Measurements from ENCODE around the gene PAK4. TPM values are rescaled to one million over a fixed set of nuclear protein-coding genes. Genes with fewer than 3 reads are reported as not detected.

Gene PAK4
- total RNA-seq, 2 experiments from 2014 or later: 2.7 to 6.3 TPM

GRCh38 chr19:39223703-39224279, 98.2 kb downstream of the PAK4 start:
- no peaks in the 10 kb centered on the region for H3K4me1 ChIP-seq (ENCODE audit: insufficient read depth, low read length)
- H3K27ac ChIP-seq (ENCODE audit: low read depth in 1 of 2, low read length in 2 of 2): no peak overlapping the region
- H3K27me3 ChIP-seq (ENCODE audit: control insufficient read depth in 1 of 2, insufficient read depth in 2 of 2, low read length in 2 of 2): peaks cover 6 to 17% of the 10 kb centered on the region in 2 experiments
- no peaks in the 10 kb centered on the region for H3K36me3 Mint-ChIP-seq (ENCODE audit: low read depth)
- peaks cover 46% of the 10 kb centered on the region for H3K27me3 Mint-ChIP-seq
- DNase-seq: peak in 1 of 14 experiments; percentile 29
- no peaks in the 10 kb centered on the region for H3K9me3 Mint-ChIP-seq
- no peak overlapping the region for H3K4me3 ChIP-seq (ENCODE audit: low read length)
- no peaks in the 10 kb centered on the region for H3K36me3 ChIP-seq (ENCODE audit: insufficient read depth, low read length)
- CTCF ChIA-PET: no interaction called here
- no peaks in the 10 kb centered on the region for H3K4me1 Mint-ChIP-seq (ENCODE audit: low read depth)
- TF ChIP-seq CTCF (IDR thresholded peaks at IDR 0.05): no peak
- ATAC-seq (ENCODE audit: poor library complexity): no peak
- no peak overlapping the region for H3K27ac Mint-ChIP-seq
- POLR2A ChIA-PET: no interaction called here
- no peak overlapping the region for H3K4me3 Mint-ChIP-seq
- no peaks in the 10 kb centered on the region for H3K9me3 ChIP-seq (ENCODE audit: control insufficient read depth in 1 of 2, insufficient read depth in 1 of 2, low read length in 2 of 2)
- intact Hi-C loops (cut with DNase I, micrococcal nuclease): no loop called here

GRCh38 chr19:39224910-39225309, 99.3 kb downstream of the PAK4 start:
- ChIA-PET CTCF (no interaction called here), POLR2A (no interaction called here)
- Histone ChIP-seq H3K27me3 (ENCODE audit: control insufficient read depth in 1 of 2, insufficient read depth in 2 of 2, low read length in 2 of 2) (peaks cover 6 to 17% of the 10 kb centered on the region in 2 experiments), H3K4me1 (ENCODE audit: insufficient read depth, low read length) (no peaks in the 10 kb centered on the region), H3K27ac (ENCODE audit: low read depth in 1 of 2, low read length in 2 of 2) (no peak overlapping the region), H3K4me3 (ENCODE audit: low read length) (no peak overlapping the region), H3K36me3 (ENCODE audit: insufficient read depth, low read length) (no peaks in the 10 kb centered on the region), H3K9me3 (ENCODE audit: control insufficient read depth in 1 of 2, insufficient read depth in 1 of 2, low read length in 2 of 2) (no peaks in the 10 kb centered on the region)
- TF ChIP-seq CTCF (IDR thresholded peaks at IDR 0.05): no peak
- Mint-ChIP-seq H3K4me1 (ENCODE audit: low read depth) (no peaks in the 10 kb centered on the region), H3K27ac (no peak overlapping the region), H3K27me3 (peaks cover 41% of the 10 kb centered on the region), H3K9me3 (no peaks in the 10 kb centered on the region), H3K4me3 (no peak overlapping the region), H3K36me3 (ENCODE audit: low read depth) (no peaks in the 10 kb centered on the region)
- intact Hi-C loops (cut with DNase I, micrococcal nuclease): no loop called here
- ATAC-seq (ENCODE audit: poor library complexity): no peak
- DNase-seq: no peak

Other genes starting within 250 kb of the PAK4 start
- gene RINL, start 247.5 kb upstream of the PAK4 start, total RNA-seq: 10 to 100 TPM; 19.5 to 21.3 TPM
- gene SIRT2, start 226.2 kb upstream of the PAK4 start, total RNA-seq: 10 to 100 TPM; 60.8 to 67.8 TPM
- 10 to 100 TPM; 29.3 to 30.1 TPM for gene NFKBIB, start 225.8 kb upstream of the PAK4 start, total RNA-seq
- 1 to 10 TPM; 1.0 to 1.7 TPM for gene CCER2, start 213.6 kb upstream of the PAK4 start, total RNA-seq
- 10 to 100 TPM; 18.7 to 22.8 TPM for gene SARS2, start 195.0 kb upstream of the PAK4 start, total RNA-seq
- gene MRPS12, start 194.8 kb upstream of the PAK4 start, total RNA-seq: 10 to 100 TPM; 13.7 to 15.4 TPM
- not detected for gene FBXO17, start 150.0 kb upstream of the PAK4 start, total RNA-seq
- under 1 TPM in 1 of 2 experiments, not detected in 1; 0.11 TPM for gene FBXO27, start 93.2 kb upstream of the PAK4 start, total RNA-seq
- gene ACP7, start 41.4 kb upstream of the PAK4 start, total RNA-seq: not detected
- gene NCCRP1, start 71.2 kb downstream of the PAK4 start, total RNA-seq: not detected
- not detected for gene SYCN, start 78.5 kb downstream of the PAK4 start, total RNA-seq
- gene IFNL3, start 119.2 kb downstream of the PAK4 start, total RNA-seq: not detected
- gene IFNL4, start 123.1 kb downstream of the PAK4 start, total RNA-seq: not detected
- not detected for gene IFNL2, start 142.6 kb downstream of the PAK4 start, total RNA-seq
- gene IFNL1, start 170.6 kb downstream of the PAK4 start, total RNA-seq: not detected
- 1 to 10 TPM; 2.3 to 2.6 TPM for gene LRFN1, start 195.1 kb downstream of the PAK4 start, total RNA-seq
- 100 to 1,000 TPM; 352 to 367 TPM for gene GMFG, start 210.3 kb downstream of the PAK4 start, total RNA-seq
- 10 to 100 TPM; 65.0 to 66.9 TPM for gene SAMD4B, start 216.6 kb downstream of the PAK4 start, total RNA-seq

All from CD4-positive, alpha-beta T cell (primary cell).